K562 (cell line): Measurements from ENCODE around the gene ACAP2. TPM values are rescaled to one million over a fixed set of nuclear protein-coding genes. Genes with fewer than 3 reads are reported as not detected.

Source experiments
- ATAC-seq: fragments of 200-7000 bp; cut with Tn5 transposase; 3 replicates; pipeline ENCODE4 v1.9.1; 2020; ENCODE audit warnings: moderate library complexity
- BruUV-seq: library from RNA; stranded (reverse); fragments of 400-500 nt; replicated peaks from 2 replicates; lab custom pipeline; 2021; lab: Mats Ljungman, UMichigan
- CTCF ChIA-PET: fragments of 300-600 bp; formaldehyde crosslinking; extraction: SDS; loops from one replicate; lab custom pipeline; 2021; ENCODE audit warnings: low intra/inter-chr PET ratio; lab: Yijun Ruan, JAX
- POLR2A ChIA-PET: fragments of 300-600, 350-650 bp; sonication (Branson Sonifier 250); formaldehyde crosslinking; extraction: SDS; loops from one replicate; lab custom pipeline; 2021; ENCODE audit warnings: antibody characterized with exemption, inconsistent platforms; lab: Yijun Ruan, JAX
- DNase-seq, 4 experiments: peaks; one replicate each; pipeline versions ENCODE4 v3.0.0 to v3.0.0-alpha.2; 2011 to 2018; ENCODE audit warnings: low spot score in 3 of 4, mixed read lengths in 3 of 4; ENCODE audit errors: extremely low read depth in 1 of 4
- FAIRE-seq: peaks from 2 replicates; lab custom pipeline; 2011; peaks lifted over from hg19 to GRCh38; lab: Jason Lieb, UNC
- H2AFZ ChIP-seq: 2 replicates; pipeline ENCODE4 v1.6.0; 2011; ENCODE audit warnings: low read depth, low read length, control low read depth, inconsistent platforms
- H3K27ac ChIP-seq: fragments of 200-600 bp; 3 replicates; pipeline ENCODE4 v1.8.0; 2011; ENCODE audit warnings: low read depth, mild to moderate bottlenecking, control low read depth, inconsistent platforms, low read length, moderate library complexity, mixed read lengths; ENCODE audit errors: extremely low read depth
- H3K27me3 ChIP-seq, 2 experiments: fragments of 300-600 bp in 1 of 2; 2 replicates in 1 of 2; 3 replicates in 1 of 2; pipeline versions ENCODE4 v1.6.0 to v1.8.0; 2011; ENCODE audit warnings: inconsistent platforms in 2 of 2, low read length in 2 of 2, mild to moderate bottlenecking in 1 of 2, mixed read lengths in 1 of 2, moderate library complexity in 1 of 2; ENCODE audit not compliant: control insufficient read depth in 2 of 2, insufficient read depth in 2 of 2
- H3K36me3 ChIP-seq: fragments of 300-600 bp; 3 replicates; pipeline ENCODE4 v1.8.0; 2011; ENCODE audit warnings: mild to moderate bottlenecking, low read length, inconsistent platforms; ENCODE audit not compliant: control insufficient read depth, insufficient read depth
- H3K4me1 ChIP-seq, 2 experiments: fragments of 200-600 bp in 1 of 2; replicated peaks in 1 of 2; 2 replicates in 1 of 2; 3 replicates in 1 of 2; pipeline versions ENCODE4 v1.5.1 to v1.8.0; 2011; ENCODE audit warnings: inconsistent platforms in 2 of 2, low read length in 2 of 2, mild to moderate bottlenecking in 1 of 2, mixed read lengths in 1 of 2, moderate library complexity in 1 of 2; ENCODE audit not compliant: control insufficient read depth in 2 of 2, insufficient read depth in 2 of 2
- H3K4me2 ChIP-seq: 2 replicates; pipeline ENCODE4 v1.6.1; 2011; ENCODE audit warnings: low read length, control low read depth, inconsistent platforms, mixed read lengths; ENCODE audit not compliant: insufficient read depth
- H3K4me3 ChIP-seq: fragments of 200-600 bp; sonication (generic), shearing (Covaris generic); 2 replicates; pipeline ENCODE4 v1.5.1; 2016; ENCODE audit warnings: control low read depth, inconsistent platforms
- H3K79me2 ChIP-seq: fragments of 200-600 bp; 3 replicates; pipeline ENCODE4 v1.8.0; 2011; ENCODE audit warnings: low read length, inconsistent platforms; ENCODE audit not compliant: control insufficient read depth, insufficient read depth
- H3K9ac ChIP-seq, 2 experiments: 2 replicates each; pipeline versions ENCODE4 v1.6.0 to v1.6.1; 2011; ENCODE audit warnings: low read depth in 2 of 2, low read length in 2 of 2, control low read depth in 1 of 2, inconsistent platforms in 1 of 2, mild to moderate bottlenecking in 1 of 2, mixed read lengths in 1 of 2; ENCODE audit not compliant: insufficient read depth in 1 of 2
- H3K9me1 ChIP-seq: one replicate; pipeline ENCODE4 v1.6.0; 2011; ENCODE audit warnings: inconsistent platforms, mild to moderate bottlenecking, low read length, moderate library complexity; ENCODE audit not compliant: control insufficient read depth, insufficient read depth
- H3K9me3 ChIP-seq: replicated peaks from 2 replicates; pipeline ENCODE4 v1.5.1; 2011; ENCODE audit warnings: low read depth, low read length, inconsistent platforms; ENCODE audit not compliant: control insufficient read depth, insufficient read depth
- H4K20me1 ChIP-seq: replicated peaks from 2 replicates; pipeline ENCODE4 v1.6.1; 2011; ENCODE audit warnings: low read length, inconsistent platforms, mixed read lengths; ENCODE audit not compliant: control insufficient read depth, insufficient read depth
- FOXK2 ChIP-seq, 2 experiments: fragments of 450-650 bp; IDR thresholded peaks in 1 of 2; conservative IDR thresholded peaks in 1 of 2; 2 replicates each; pipeline ENCODE4 v1.6.1; 2016; ENCODE audit warnings: low read depth in 2 of 2, mild to moderate bottlenecking in 1 of 2
- WGBS: fragments of 100-300 bp; shearing (Covaris generic); methylation state at CpG from one replicate; pipeline ENCODE4 v1.1.6; 2016; ENCODE audit warnings: low coverage, mixed read lengths; ENCODE audit not compliant: insufficient coverage; ENCODE audit errors: missing lambda C conversion rate; 5-methylcytosine and 5-hydroxymethylcytosine counted together
- in situ Hi-C: fragments of 300-500 bp; cut with MboI; formaldehyde crosslinking; loops from 4 replicates; pipeline ENCODE4 v1.15.0; 2018; ENCODE audit warnings: inconsistent platforms, mixed read lengths
- intact Hi-C: fragments of 100-400 bp; cut with micrococcal nuclease; formaldehyde crosslinking; loops from 2 replicates; pipeline ENCODE4 v1.14.2; 2022
- polyA plus RNA-seq, 8 experiments: library from polyadenylated mRNA; depleted of rRNA in 4 of 8; stranded (reverse) in 5 of 8; unstranded in 3 of 8; fragments of >200 nt; fragmentation: Nextera tagmentation in 2 of 8; fragmentation: Illumina TruSeq in 1 of 8; extraction: Ambion mirVana in 2 of 8; extraction: Trizol in 1 of 8; gene quantifications; 2 replicates each; pipeline versions ENCODE4 v1.2.1 to v1.2.3, GENCODE V29; 2011 to 2014; ENCODE audit warnings: inconsistent platforms in 1 of 8, missing spikeins in 1 of 8
- total RNA-seq, 7 experiments: library from RNA; depleted of rRNA in 6 of 7; stranded (reverse); fragments of >200 nt in 6 of 7; fragmentation: Illumina TruSeq in 2 of 7; extraction: Trizol in 2 of 7; gene quantifications; 2 replicates each; pipeline versions ENCODE4 v1.2.1 to v1.2.3, GENCODE V29; 2011 to 2021; ENCODE audit warnings: low replicate concordance in 1 of 7
- TF ChIP-seq, protein P1 (sequence below), 2 experiments: fragments of 450-650 bp in 1 of 2; sonication (generic) in 1 of 2; formaldehyde crosslinking; conservative IDR thresholded peaks; 2 replicates each; pipeline versions ENCODE4 v1.4.0 to v1.8.1; 2020 to 2022; ENCODE audit warnings: mild to moderate bottlenecking in 1 of 2, missing genetic modification reagents in 1 of 2
- TF ChIP-seq, protein P2 (sequence below): IDR thresholded peaks from 3 replicates; pipeline ENCODE4 v1.6.1; 2011; ENCODE audit warnings: borderline replicate concordance, mild to moderate bottlenecking; ENCODE audit not compliant: insufficient read length, insufficient read depth

Gene ACAP2
- total and polyA plus RNA-seq, 9 of the 15 experiments (the other 6 are each of a cell fraction or from before 2014, with no cell fraction given) = 10.6 to 52.7 (median 34.4) TPM

DNA sequence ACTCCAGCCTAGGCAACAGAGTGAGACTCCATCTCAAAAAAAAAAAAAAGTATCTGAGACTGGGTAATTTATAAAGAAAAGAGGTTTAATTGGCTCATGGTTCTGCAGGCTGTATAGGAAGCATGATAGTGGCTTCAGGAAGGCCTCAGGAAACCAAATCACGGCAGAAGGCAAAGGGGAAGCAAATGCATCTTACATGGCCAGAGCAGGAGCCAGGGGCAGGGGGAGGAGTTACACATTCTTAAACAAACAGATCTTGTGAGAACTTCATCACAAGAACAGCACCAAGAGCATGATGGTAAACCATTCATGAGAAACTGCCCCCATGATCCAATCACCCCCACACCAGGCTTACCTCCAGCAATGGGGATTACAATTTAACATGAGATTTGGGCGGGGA, 37.2 kb downstream of the ACAP2 start (continued):
- TF ChIP-seq, protein P1, sequence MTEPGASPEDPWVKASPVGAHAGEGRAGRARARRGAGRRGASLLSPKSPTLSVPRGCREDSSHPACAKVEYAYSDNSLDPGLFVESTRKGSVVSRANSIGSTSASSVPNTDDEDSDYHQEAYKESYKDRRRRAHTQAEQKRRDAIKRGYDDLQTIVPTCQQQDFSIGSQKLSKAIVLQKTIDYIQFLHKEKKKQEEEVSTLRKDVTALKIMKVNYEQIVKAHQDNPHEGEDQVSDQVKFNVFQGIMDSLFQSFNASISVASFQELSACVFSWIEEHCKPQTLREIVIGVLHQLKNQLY (CRISPR knock-in tag; conservative IDR thresholded peaks at IDR 0.05) = no peak
- TF ChIP-seq, all 486 proteins: peak for 0

DNA sequence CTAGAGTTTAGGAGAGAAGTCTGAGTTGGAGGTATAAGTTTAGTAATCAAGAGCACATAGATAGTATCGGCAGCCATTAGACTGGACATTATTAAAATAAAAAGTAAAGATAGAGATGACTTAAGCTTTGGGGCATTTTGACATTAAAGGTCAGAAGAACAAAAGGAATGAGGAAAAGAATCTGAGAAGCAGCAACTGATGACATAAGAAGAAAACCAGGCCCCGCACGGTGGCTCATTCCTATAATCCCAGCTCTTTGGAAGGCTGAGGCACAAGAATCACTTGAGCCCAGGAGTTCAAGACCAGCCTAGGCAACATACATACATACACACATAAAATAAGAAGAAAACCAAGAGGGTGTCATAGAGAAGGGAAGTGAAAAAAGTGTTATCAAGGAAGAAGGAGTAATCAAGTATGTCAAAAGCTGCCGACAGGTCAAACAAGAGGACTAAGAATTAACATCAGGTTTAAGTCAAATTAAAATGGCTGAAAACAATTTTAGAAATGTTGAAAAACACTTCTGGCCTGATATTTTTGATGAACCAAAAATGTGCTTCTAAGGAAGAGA, 38.9 kb downstream of the ACAP2 start:
- Histone ChIP-seq H2AFZ (no peak overlapping the region), H3K4me1 (peaks cover 0 to 5% of the 10 kb centered on the region in 2 experiments; a peak in 1 of 5 replicates), H4K20me1 (peaks cover 5% of the 10 kb centered on the region), H3K9ac (no peak overlapping the region), H3K27me3 (no peaks in the 10 kb centered on the region), H3K27ac (no peak overlapping the region), H3K36me3 (no peaks in the 10 kb centered on the region), H3K4me2 (no peak overlapping the region), H3K4me3 (no peak overlapping the region), H3K9me3 (no peaks in the 10 kb centered on the region), H3K9me1 (no peaks in the 10 kb centered on the region), H3K79me2 (peaks cover 81% of the 10 kb centered on the region)
- no peak for FAIRE-seq
- no TSS peak for BruUV-seq
- no peak for TF ChIP-seq FOXK2 (conservative IDR thresholded peaks at IDR 0.05 in 1 of 2, IDR thresholded peaks at IDR 0.05 in 1 of 2; ENCODE audit: low read depth in 2 of 2)
- TF ChIP-seq, protein P2, sequence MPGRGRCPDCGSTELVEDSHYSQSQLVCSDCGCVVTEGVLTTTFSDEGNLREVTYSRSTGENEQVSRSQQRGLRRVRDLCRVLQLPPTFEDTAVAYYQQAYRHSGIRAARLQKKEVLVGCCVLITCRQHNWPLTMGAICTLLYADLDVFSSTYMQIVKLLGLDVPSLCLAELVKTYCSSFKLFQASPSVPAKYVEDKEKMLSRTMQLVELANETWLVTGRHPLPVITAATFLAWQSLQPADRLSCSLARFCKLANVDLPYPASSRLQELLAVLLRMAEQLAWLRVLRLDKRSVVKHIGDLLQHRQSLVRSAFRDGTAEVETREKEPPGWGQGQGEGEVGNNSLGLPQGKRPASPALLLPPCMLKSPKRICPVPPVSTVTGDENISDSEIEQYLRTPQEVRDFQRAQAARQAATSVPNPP = no peak
- WGBS = 92% methylated on average over 4 of the region's 4 CpGs
- CTCF ChIA-PET = no interaction called here
- in situ Hi-C loops (no loop called here), intact Hi-C loops (no loop called here)
- POLR2A ChIA-PET = interaction anchor here (0.7 to 1.0 kb wide), 2 partner anchors 10 to 21 kb away, joined by 3 read pairs; no protein-coding TSS in a partner anchor
- no peak for ATAC-seq
- no peak for DNase-seq
